HEK293 (cell line): ENCODE data around the gene CDK14.
"Not testable (repeated sequence)": the region's sequence is repeated elsewhere in the genome, so short reads cannot be mapped to it uniquely, and the experiment has no call there.

ENCODE experiments used
- CTCF ChIA-PET: fragments of 350-600 bp; formaldehyde crosslinking; extraction: SDS; loops from one replicate; lab custom pipeline; 2021; ENCODE audit warnings: antibody characterized with exemption; lab: Yijun Ruan, JAX
- POLR2A ChIA-PET: fragments of 300-600 bp; formaldehyde crosslinking; extraction: SDS; loops from one replicate; lab custom pipeline; 2020; ENCODE audit warnings: antibody characterized with exemption, inconsistent platforms; lab: Yijun Ruan, JAX
- H3K27ac ChIP-seq: fragments of 200-500 bp; sonication (Bioruptor generic); 2 replicates; pipeline ENCODE4 v1.5.1; 2014; ENCODE audit warnings: low read depth, low read length, control low read depth, inconsistent platforms; ENCODE audit errors: extremely low read depth
- H3K36me3 ChIP-seq, 2 experiments: fragments of 200-500 bp in 1 of 2; sonication (Bioruptor generic) in 1 of 2; 1 replicate in 1 of 2; 2 replicates in 1 of 2; pipeline ENCODE4 v1.5.1; 2014 to 2017; ENCODE audit warnings: inconsistent platforms in 2 of 2, low read length in 2 of 2; ENCODE audit not compliant: control insufficient read depth in 2 of 2, insufficient read depth in 1 of 2
- H3K4me1 ChIP-seq: fragments of 200-500 bp; sonication (Bioruptor generic); 2 replicates; pipeline ENCODE4 v1.5.1; 2014; ENCODE audit warnings: mild to moderate bottlenecking, low read length, inconsistent platforms; ENCODE audit not compliant: control insufficient read depth, insufficient read depth
- H3K4me3 ChIP-seq: 2 replicates; pipeline ENCODE4 v1.5.1; 2011; ENCODE audit warnings: low read depth, mild to moderate bottlenecking, control low read depth, low read length, moderate library complexity
- H3K9me3 ChIP-seq: fragments of 200-500 bp; sonication (Bioruptor generic); 2 replicates; pipeline ENCODE4 v1.5.1; 2014; ENCODE audit warnings: low read depth, low read length, inconsistent platforms; ENCODE audit not compliant: control insufficient read depth, insufficient read depth
- GLI4 ChIP-seq: fragments of 450-650 bp; formaldehyde crosslinking; IDR thresholded peaks from 2 replicates; pipeline ENCODE4 v1.5.1; 2016; ENCODE audit warnings: missing biosample characterization, missing genetic modification characterization
- OSR2 ChIP-seq: fragments of 450-650 bp; formaldehyde crosslinking; IDR thresholded peaks from 2 replicates; pipeline ENCODE4 v1.5.1; 2016; ENCODE audit warnings: missing biosample characterization, missing genetic modification characterization
- SCRT2 ChIP-seq: fragments of 450-650 bp; formaldehyde crosslinking; IDR thresholded peaks from 2 replicates; pipeline ENCODE4 v1.5.1; 2016; ENCODE audit warnings: missing biosample characterization, missing genetic modification characterization
- ZNF37A ChIP-seq: fragments of 450-650 bp; IDR thresholded peaks from 2 replicates; pipeline ENCODE4 v1.5.1; 2018; ENCODE audit warnings: missing biosample characterization, missing genetic modification characterization
- ZNF654 ChIP-seq: fragments of 450-650 bp; formaldehyde crosslinking; IDR thresholded peaks from 2 replicates; pipeline ENCODE4 v1.5.1; 2016; ENCODE audit warnings: low read depth, missing biosample characterization, missing genetic modification characterization
- ZNF670 ChIP-seq: fragments of 450-650 bp; formaldehyde crosslinking; IDR thresholded peaks from 2 replicates; pipeline ENCODE4 v1.5.1; 2016; ENCODE audit warnings: missing biosample characterization, missing genetic modification characterization, low read depth
- ZNF776 ChIP-seq: fragments of 450-650 bp; formaldehyde crosslinking; IDR thresholded peaks from 2 replicates; pipeline ENCODE4 v1.5.0; 2017; ENCODE audit warnings: missing biosample characterization, missing genetic modification characterization, borderline replicate concordance
- TF ChIP-seq, protein P1 (sequence below): fragments of 450-650 bp; formaldehyde crosslinking; IDR thresholded peaks from 2 replicates; pipeline ENCODE4 v1.5.1; 2016; ENCODE audit warnings: missing biosample characterization, missing genetic modification characterization
- TF ChIP-seq, protein P2 (sequence below): fragments of 450-650 bp; formaldehyde crosslinking; IDR thresholded peaks from 2 replicates; pipeline ENCODE4 v1.5.1; 2016; ENCODE audit warnings: missing biosample characterization, missing genetic modification characterization
- TF ChIP-seq, protein P3 (sequence below): sonication (generic); formaldehyde crosslinking; IDR thresholded peaks from 2 replicates; pipeline ENCODE4 v1.8.1; 2022; ENCODE audit warnings: mild to moderate bottlenecking, moderate library complexity, missing genetic modification reagents
- TF ChIP-seq, protein P4 (sequence below): fragments of 450-650 bp; formaldehyde crosslinking; IDR thresholded peaks from 2 replicates; pipeline ENCODE4 v1.5.1; 2017; ENCODE audit warnings: missing biosample characterization, missing genetic modification characterization
- TF ChIP-seq, protein P5 (sequence below): fragments of 450-650 bp; formaldehyde crosslinking; IDR thresholded peaks from 2 replicates; pipeline ENCODE4 v1.5.1; 2016; ENCODE audit warnings: missing biosample characterization, missing genetic modification characterization, borderline replicate concordance

Gene CDK14

DNA sequence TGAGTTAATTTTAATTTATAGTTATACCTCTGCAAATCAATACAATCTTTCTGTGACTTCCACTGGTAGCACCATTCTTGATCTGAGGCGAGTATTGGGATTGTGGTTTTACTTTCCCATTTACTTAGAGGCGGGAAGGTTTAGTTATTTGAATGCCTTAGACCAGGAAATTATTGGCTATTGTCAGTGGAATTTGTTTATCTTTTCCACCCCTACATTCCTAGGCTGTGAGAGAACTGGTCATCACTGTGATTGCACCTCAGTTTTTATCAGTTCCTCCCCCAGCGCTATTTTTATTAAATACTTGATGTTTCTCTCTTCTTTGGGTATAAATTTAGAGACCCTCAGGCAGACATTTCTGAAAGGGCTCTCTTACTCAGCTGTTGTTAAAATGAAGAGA lies 29.9 kb downstream of the CDK14 start (continued):
- TF ChIP-seq, protein P1, sequence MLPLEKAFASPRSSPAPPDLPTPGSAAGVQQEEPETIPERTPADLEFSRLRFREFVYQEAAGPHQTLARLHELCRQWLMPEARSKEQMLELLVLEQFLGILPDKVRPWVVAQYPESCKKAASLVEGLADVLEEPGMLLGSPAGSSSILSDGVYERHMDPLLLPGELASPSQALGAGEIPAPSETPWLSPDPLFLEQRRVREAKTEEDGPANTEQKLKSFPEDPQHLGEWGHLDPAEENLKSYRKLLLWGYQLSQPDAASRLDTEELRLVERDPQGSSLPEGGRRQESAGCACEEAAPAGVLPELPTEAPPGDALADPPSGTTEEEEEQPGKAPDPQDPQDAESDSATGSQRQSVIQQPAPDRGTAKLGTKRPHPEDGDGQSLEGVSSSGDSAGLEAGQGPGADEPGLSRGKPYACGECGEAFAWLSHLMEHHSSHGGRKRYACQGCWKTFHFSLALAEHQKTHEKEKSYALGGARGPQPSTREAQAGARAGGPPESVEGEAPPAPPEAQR (tag by site-specific recombination) = no peak
- TF ChIP-seq, protein P2, sequence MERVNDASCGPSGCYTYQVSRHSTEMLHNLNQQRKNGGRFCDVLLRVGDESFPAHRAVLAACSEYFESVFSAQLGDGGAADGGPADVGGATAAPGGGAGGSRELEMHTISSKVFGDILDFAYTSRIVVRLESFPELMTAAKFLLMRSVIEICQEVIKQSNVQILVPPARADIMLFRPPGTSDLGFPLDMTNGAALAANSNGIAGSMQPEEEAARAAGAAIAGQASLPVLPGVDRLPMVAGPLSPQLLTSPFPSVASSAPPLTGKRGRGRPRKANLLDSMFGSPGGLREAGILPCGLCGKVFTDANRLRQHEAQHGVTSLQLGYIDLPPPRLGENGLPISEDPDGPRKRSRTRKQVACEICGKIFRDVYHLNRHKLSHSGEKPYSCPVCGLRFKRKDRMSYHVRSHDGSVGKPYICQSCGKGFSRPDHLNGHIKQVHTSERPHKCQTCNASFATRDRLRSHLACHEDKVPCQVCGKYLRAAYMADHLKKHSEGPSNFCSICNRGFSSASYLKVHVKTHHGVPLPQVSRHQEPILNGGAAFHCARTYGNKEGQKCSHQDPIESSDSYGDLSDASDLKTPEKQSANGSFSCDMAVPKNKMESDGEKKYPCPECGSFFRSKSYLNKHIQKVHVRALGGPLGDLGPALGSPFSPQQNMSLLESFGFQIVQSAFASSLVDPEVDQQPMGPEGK (tag by site-specific recombination) = no peak
- TF ChIP-seq GLI4 = no peak
- TF ChIP-seq, protein P3, sequence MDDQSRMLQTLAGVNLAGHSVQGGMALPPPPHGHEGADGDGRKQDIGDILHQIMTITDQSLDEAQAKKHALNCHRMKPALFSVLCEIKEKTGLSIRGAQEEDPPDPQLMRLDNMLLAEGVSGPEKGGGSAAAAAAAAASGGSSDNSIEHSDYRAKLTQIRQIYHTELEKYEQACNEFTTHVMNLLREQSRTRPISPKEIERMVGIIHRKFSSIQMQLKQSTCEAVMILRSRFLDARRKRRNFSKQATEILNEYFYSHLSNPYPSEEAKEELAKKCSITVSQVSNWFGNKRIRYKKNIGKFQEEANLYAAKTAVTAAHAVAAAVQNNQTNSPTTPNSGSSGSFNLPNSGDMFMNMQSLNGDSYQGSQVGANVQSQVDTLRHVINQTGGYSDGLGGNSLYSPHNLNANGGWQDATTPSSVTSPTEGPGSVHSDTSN (CRISPR knock-in tag) = no peak
- no peak for TF ChIP-seq ZNF37A (tag by site-specific recombination)

DNA sequence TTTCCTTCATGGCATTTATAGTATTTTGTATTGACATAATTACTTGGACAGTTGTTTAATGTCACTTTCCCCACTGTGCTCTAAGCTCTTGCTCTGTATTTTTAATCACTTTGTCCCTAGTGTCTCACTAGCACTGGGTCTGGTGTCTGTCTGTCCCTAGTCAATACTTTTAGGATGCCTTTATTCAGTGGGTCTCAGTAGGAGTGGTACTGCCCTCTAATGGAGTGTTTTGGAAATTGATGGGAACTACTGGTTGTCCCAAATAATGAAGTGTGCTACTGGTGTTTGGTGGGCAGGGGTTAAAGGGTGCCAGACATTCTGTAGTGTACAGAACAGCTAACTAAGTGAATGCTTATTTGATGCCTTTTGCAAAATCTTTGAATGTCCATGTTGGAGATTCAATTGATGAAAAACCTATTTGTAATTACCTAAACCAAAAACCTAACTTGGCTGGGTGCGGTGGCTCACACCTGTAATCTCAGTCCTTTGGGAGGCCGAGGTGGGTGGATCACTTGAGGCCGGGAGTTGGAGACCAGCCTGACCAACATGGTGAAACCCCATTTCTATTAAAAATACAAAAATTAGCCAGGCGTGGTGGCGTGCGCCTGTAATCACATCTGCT lies 33.3 kb downstream of the CDK14 start:
- Histone ChIP-seq H3K36me3 (no peaks in the 10 kb centered on the region), H3K27ac (no peak overlapping the region), H3K4me1 (peaks cover 5% of the 10 kb centered on the region; the same call in 1 of the 2 replicates), H3K4me3 (no peak overlapping the region), H3K9me3 (no peaks in the 10 kb centered on the region)
- ChIA-PET POLR2A (no interaction called here), CTCF (interaction anchor here (0.5 to 2.4 kb wide), 38 partner anchors 9 to 1185 kb away, joined by 3 to 18 read pairs (median 4); partner anchors contain the start of gene CDK14)
- TF ChIP-seq, protein P4, sequence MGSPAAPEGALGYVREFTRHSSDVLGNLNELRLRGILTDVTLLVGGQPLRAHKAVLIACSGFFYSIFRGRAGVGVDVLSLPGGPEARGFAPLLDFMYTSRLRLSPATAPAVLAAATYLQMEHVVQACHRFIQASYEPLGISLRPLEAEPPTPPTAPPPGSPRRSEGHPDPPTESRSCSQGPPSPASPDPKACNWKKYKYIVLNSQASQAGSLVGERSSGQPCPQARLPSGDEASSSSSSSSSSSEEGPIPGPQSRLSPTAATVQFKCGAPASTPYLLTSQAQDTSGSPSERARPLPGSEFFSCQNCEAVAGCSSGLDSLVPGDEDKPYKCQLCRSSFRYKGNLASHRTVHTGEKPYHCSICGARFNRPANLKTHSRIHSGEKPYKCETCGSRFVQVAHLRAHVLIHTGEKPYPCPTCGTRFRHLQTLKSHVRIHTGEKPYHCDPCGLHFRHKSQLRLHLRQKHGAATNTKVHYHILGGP = no peak
- 0 out of 2 replicates have a peak, but pooled peaks have one; percentile 16 for TF ChIP-seq OSR2
- TF ChIP-seq ZNF654 (tag by site-specific recombination) = peak; percentile 58

DNA sequence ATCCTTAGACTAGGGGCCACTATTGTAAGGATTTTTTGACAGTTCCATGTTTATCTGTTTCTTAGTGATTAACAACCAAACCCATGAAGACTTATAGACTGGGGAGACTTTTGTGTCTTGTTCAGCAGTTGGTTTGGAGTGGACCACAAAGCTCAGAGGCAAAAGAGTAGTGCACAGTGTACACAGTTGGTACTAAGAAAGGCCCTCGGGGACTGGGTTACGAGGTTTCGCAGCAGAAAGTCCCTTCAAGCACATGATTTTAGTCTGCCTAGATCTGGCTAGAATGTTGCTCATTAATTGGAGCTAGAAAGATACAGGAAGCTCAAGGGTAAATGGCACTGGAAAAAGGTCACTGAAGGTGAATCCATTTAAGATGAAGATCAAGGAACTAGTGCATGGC lies 35.4 kb downstream of the CDK14 start:
- Histone ChIP-seq H3K9me3 (no peaks in the 10 kb centered on the region), H3K27ac (no peak overlapping the region), H3K4me1 (no peaks in the 10 kb centered on the region), H3K4me3 (no peak overlapping the region), H3K36me3 (no peaks in the 10 kb centered on the region)
- TF ChIP-seq, protein P5, sequence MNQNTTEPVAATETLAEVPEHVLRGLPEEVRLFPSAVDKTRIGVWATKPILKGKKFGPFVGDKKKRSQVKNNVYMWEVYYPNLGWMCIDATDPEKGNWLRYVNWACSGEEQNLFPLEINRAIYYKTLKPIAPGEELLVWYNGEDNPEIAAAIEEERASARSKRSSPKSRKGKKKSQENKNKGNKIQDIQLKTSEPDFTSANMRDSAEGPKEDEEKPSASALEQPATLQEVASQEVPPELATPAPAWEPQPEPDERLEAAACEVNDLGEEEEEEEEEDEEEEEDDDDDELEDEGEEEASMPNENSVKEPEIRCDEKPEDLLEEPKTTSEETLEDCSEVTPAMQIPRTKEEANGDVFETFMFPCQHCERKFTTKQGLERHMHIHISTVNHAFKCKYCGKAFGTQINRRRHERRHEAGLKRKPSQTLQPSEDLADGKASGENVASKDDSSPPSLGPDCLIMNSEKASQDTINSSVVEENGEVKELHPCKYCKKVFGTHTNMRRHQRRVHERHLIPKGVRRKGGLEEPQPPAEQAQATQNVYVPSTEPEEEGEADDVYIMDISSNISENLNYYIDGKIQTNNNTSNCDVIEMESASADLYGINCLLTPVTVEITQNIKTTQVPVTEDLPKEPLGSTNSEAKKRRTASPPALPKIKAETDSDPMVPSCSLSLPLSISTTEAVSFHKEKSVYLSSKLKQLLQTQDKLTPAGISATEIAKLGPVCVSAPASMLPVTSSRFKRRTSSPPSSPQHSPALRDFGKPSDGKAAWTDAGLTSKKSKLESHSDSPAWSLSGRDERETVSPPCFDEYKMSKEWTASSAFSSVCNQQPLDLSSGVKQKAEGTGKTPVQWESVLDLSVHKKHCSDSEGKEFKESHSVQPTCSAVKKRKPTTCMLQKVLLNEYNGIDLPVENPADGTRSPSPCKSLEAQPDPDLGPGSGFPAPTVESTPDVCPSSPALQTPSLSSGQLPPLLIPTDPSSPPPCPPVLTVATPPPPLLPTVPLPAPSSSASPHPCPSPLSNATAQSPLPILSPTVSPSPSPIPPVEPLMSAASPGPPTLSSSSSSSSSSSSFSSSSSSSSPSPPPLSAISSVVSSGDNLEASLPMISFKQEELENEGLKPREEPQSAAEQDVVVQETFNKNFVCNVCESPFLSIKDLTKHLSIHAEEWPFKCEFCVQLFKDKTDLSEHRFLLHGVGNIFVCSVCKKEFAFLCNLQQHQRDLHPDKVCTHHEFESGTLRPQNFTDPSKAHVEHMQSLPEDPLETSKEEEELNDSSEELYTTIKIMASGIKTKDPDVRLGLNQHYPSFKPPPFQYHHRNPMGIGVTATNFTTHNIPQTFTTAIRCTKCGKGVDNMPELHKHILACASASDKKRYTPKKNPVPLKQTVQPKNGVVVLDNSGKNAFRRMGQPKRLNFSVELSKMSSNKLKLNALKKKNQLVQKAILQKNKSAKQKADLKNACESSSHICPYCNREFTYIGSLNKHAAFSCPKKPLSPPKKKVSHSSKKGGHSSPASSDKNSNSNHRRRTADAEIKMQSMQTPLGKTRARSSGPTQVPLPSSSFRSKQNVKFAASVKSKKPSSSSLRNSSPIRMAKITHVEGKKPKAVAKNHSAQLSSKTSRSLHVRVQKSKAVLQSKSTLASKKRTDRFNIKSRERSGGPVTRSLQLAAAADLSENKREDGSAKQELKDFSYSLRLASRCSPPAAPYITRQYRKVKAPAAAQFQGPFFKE (tag by site-specific recombination) = no peak
- TF ChIP-seq ZNF776 = no peak
- TF ChIP-seq ZNF670 = no peak
- TF ChIP-seq SCRT2 (tag by site-specific recombination) = no peak
- POLR2A ChIA-PET = no interaction called here
- CTCF ChIA-PET = interaction anchor here (0.5 to 1.4 kb wide), 4 partner anchors 115 to 176 kb away, joined by 3 to 7 read pairs (median 4); no protein-coding TSS in a partner anchor

DNA sequence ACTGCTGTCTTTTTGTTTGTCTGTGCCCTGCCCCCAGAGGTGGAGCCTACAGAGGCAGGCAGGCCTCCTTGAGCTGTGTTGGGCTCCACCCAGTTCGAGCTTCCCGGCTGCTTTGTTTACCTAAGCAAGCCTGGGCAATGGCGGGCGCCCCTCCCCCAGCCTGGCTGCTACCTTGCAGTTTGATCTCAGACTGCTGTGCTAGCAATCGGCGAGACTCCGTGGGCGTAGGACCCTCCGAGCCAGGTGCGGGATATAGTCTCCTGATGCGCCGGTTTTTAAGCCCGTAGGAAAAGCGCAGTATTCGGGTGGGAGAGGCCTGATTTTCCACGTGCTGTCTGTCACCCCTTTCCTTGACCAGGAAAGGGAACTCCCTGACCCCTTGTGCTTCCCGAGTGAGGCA lies 43.6 kb downstream of the CDK14 start:
- CTCF ChIA-PET, POLR2A ChIA-PET, H3K27ac ChIP-seq, H3K9me3 ChIP-seq, H3K4me3 ChIP-seq, H3K4me1 ChIP-seq, H3K36me3 ChIP-seq: not testable (repeated sequence)
